ENCODE results near the gene TBRG4.

TBRG4 gene

GRCh38 chr7:45092100-45092930 lies 19.2 kb downstream of the TBRG4 start:
- DNase-seq = no peak

GRCh38 chr7:45089341-45089891 lies 22.1 kb downstream of the TBRG4 start:
- DNase-seq = peak; percentile 81 to 99 (median 98)

- DNase-seq = peak; percentile 67 to 99 (median 96)
Measured at GRCh38 chr7:45088821-45089340, 22.6 kb downstream of the TBRG4 start, which contains the start of gene NACAD. TSS of gene NACAD (minus strand) at chr7:45088969. CDS start at chr7:45088894, 75 bp downstream.

GRCh38 chr7:45088146-45088701 lies 23.3 kb downstream of the TBRG4 start:
- DNase-seq = peak in 2 of 56 donors; percentile 39 to 45

- DNase-seq = peak in 1 of 56 donors; percentile 36
Measured at GRCh38 chr7:45087301-45088145, 24.0 kb downstream of the TBRG4 start.

- DNase-seq = peak in 51 of 56 donors; percentile 11 to 86 (median 73)
Measured at GRCh38 chr7:45086331-45087065, 25.0 kb downstream of the TBRG4 start.

- DNase-seq = peak in 1 of 56 donors; percentile 21
Measured at GRCh38 chr7:45085619-45086200, 25.8 kb downstream of the TBRG4 start.

GRCh38 chr7:45084901-45085618 lies 26.4 kb downstream of the TBRG4 start:
- DNase-seq = no peak

GRCh38 chr7:45084336-45084735 lies 27.2 kb downstream of the TBRG4 start:
- peak in 1 of 56 donors; percentile 16 for DNase-seq

GRCh38 chr7:45082831-45083331 lies 28.6 kb downstream of the TBRG4 start:
- DNase-seq = no peak

- DNase-seq = peak in 45 of 56 donors; percentile 23 to 83 (median 61)
Measured at GRCh38 chr7:45082031-45082830, 29.3 kb downstream of the TBRG4 start.

- DNase-seq = no peak
Measured at GRCh38 chr7:45081670-45081974, 29.9 kb downstream of the TBRG4 start.

- DNase-seq = no peak
Measured at GRCh38 chr7:45080958-45081669, 30.4 kb downstream of the TBRG4 start.

GRCh38 chr7:45080265-45080957 lies 31.1 kb downstream of the TBRG4 start:
- no peak for DNase-seq

GRCh38 chr7:45078125-45078681 lies 33.3 kb downstream of the TBRG4 start:
- DNase-seq = peak in 1 of 56 donors; percentile 22

- DNase-seq = no peak
Measured at GRCh38 chr7:45077579-45077978, 33.9 kb downstream of the TBRG4 start.

GRCh38 chr7:45076946-45077345 lies 34.6 kb downstream of the TBRG4 start:
- DNase-seq = no peak
